GM19455 (cell line): ENCODE results near the gene GLUD1.
"Not testable (repeated sequence)": the region's sequence is repeated elsewhere in the genome, so short reads cannot be mapped to it uniquely, and the experiment has no call there.

Source experiments
- ATAC-seq: cut with Tn5 transposase; IDR thresholded peaks from one replicate; pipeline ENCODE4 v1.9.1; 2021; ENCODE audit not compliant: unreplicated experiment

Gene GLUD1

GRCh38 chr10:87007124-87007523 is 87.5 kb downstream of the GLUD1 start:
- not testable (repeated sequence) for ATAC-seq

- no peak for ATAC-seq
Observed at GRCh38 chr10:87000491-87000890, 94.2 kb downstream of the GLUD1 start.
